Gastroesophageal sphincter (tissue), 3 donors: Measurements from ENCODE around the gene MOCS3.

ENCODE experiments used
- EP300 ChIP-seq: sonication (generic); formaldehyde crosslinking; IDR thresholded peaks from one replicate; pipeline ENCODE4 v1.6.1; 2017; ENCODE audit warnings: antibody characterized with exemption, mild to moderate bottlenecking
- POLR2A ChIP-seq, 2 donors: fragments of 450-650 bp; IDR thresholded peaks; one replicate each; pipeline ENCODE4 v1.6.1; 2017; ENCODE audit warnings: antibody characterized with exemption in 2 of 2, mild to moderate bottlenecking in 2 of 2, moderate library complexity in 1 of 2
- POLR2AphosphoS5 ChIP-seq: sonication (generic); formaldehyde crosslinking; IDR thresholded peaks from one replicate; pipeline ENCODE4 v1.6.1; 2017; ENCODE audit warnings: antibody characterized with exemption
- TF ChIP-seq, protein P1 (sequence below), 4 experiments: fragments of 200-600 bp in 2 of 4; fragments of 450-650 bp in 2 of 4; sonication (generic) in 1 of 4; IDR thresholded peaks; one replicate each; pipeline ENCODE4 v1.5.1; 2017 to 2019; ENCODE audit warnings: antibody characterized with exemption in 4 of 4, mild to moderate bottlenecking in 2 of 4, moderate library complexity in 2 of 4

GRCh38 chr20:50992336-50992732 is 33.7 kb downstream of the MOCS3 start:
- TF ChIP-seq, protein P1, sequence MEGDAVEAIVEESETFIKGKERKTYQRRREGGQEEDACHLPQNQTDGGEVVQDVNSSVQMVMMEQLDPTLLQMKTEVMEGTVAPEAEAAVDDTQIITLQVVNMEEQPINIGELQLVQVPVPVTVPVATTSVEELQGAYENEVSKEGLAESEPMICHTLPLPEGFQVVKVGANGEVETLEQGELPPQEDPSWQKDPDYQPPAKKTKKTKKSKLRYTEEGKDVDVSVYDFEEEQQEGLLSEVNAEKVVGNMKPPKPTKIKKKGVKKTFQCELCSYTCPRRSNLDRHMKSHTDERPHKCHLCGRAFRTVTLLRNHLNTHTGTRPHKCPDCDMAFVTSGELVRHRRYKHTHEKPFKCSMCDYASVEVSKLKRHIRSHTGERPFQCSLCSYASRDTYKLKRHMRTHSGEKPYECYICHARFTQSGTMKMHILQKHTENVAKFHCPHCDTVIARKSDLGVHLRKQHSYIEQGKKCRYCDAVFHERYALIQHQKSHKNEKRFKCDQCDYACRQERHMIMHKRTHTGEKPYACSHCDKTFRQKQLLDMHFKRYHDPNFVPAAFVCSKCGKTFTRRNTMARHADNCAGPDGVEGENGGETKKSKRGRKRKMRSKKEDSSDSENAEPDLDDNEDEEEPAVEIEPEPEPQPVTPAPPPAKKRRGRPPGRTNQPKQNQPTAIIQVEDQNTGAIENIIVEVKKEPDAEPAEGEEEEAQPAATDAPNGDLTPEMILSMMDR (IDR thresholded peaks at IDR 0.05), result no peak
- TF ChIP-seq POLR2A (IDR thresholded peaks at IDR 0.05), result no peak
- TF ChIP-seq EP300, result no peak
- no peak for TF ChIP-seq POLR2AphosphoS5
